Activated CD4-positive, alpha-beta memory T cell treated with anti-CD3 and anti-CD28 coated beads for 36 hours (primary cell): ENCODE results near the gene LRRC8E. TPM values are rescaled to one million over a fixed set of nuclear protein-coding genes. Genes with fewer than 3 reads are reported as not detected.

ENCODE experiments used
- CTCF ChIA-PET: fragments of 350-600 bp; sonication (Branson Sonifier 250); formaldehyde crosslinking; loops from one replicate; lab custom pipeline; 2021; ENCODE audit warnings: antibody characterized with exemption, inconsistent platforms; lab: Charles Lee
- POLR2A ChIA-PET: fragments of 350-600 bp; sonication (Branson Sonifier 250); formaldehyde crosslinking; loops from one replicate; lab custom pipeline; 2021; ENCODE audit warnings: antibody characterized with exemption; lab: Charles Lee
- DNase-seq: peaks from one replicate; pipeline ENCODE4 v3.0.0-alpha.2; 2020
- H3K27ac Mint-ChIP-seq: one replicate; pipeline ENCODE4 v1.8.0; 2021; ENCODE audit warnings: mixed read lengths
- H3K27me3 Mint-ChIP-seq: one replicate; pipeline ENCODE4 v1.8.0; 2021; ENCODE audit warnings: mixed read lengths
- H3K36me3 Mint-ChIP-seq: one replicate; pipeline ENCODE4 v1.8.0; 2021; ENCODE audit warnings: mixed read lengths
- H3K4me1 Mint-ChIP-seq: one replicate; pipeline ENCODE4 v1.8.0; 2021; ENCODE audit warnings: low read depth, mixed read lengths
- H3K4me3 Mint-ChIP-seq: one replicate; pipeline ENCODE4 v1.8.0; 2021; ENCODE audit warnings: mild to moderate bottlenecking, mixed read lengths
- H3K9me3 Mint-ChIP-seq: one replicate; pipeline ENCODE4 v1.8.0; 2021; ENCODE audit warnings: mixed read lengths
- intact Hi-C: fragments of 100-400 bp; cut with micrococcal nuclease; formaldehyde crosslinking; loops from one replicate; pipeline ENCODE4 v1.15.1; 2023
- total RNA-seq, 2 experiments: library from RNA; stranded (reverse); gene quantifications; one replicate each; pipeline ENCODE4 v1.2.3, GENCODE V29; 2021

Gene LRRC8E
- total RNA-seq, 2 experiments from 2014 or later, result not detected

DNA sequence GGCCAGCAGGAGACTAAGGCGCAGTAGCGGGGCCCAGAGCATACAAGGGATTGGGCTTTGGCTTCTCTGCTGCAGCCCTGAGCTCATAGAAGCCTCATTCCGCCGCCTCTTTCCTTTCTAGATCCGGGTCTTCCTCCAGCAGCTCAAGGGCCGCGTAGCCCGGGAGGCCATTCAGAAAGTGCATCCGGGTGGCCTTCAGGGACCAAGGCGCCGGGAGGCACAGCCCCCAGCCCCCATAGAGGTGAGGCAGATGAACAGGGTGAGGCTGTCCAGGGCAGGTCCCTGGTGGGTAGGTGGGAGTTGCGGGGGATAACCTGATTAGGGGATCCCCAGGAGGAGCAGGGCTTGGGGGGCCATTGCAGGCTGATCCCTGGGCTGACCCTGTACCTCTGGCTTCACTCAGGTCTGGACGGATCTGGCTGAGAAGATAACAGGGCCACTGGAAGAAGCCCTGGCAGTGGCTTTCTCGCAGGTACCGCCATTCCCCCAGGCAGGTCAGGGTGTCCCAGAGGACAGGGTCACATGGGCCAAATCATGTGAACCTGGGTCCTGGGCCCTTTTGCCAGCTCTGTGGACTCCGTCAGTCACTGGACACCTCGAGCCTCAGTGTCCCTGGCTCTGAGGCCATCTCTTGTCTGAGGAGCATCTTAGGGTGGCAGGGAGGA, 33.1 kb downstream of the LRRC8E start:
- peaks cover 32% of the 10 kb centered on the region for H3K4me1 Mint-ChIP-seq
- CTCF ChIA-PET, result interaction anchor here (0.9 to 3.5 kb wide), 8 partner anchors 8 to 353 kb away, joined by 3 to 28 read pairs (median 7); partner anchors contain the start of genes MAP2K7 and TIMM44
- peak overlapping the region; percentile 84 for H3K27ac Mint-ChIP-seq
- no peak for DNase-seq
- peaks cover 3% of the 10 kb centered on the region for H3K36me3 Mint-ChIP-seq
- no peaks in the 10 kb centered on the region for H3K9me3 Mint-ChIP-seq
- POLR2A ChIA-PET, result interaction anchor here (1.7 kb wide), 1 partner anchor 23 kb away, joined by 7 read pairs; the partner anchor contains the start of gene TIMM44
- H3K4me3 Mint-ChIP-seq, result peak overlapping the region; percentile 83
- intact Hi-C loops, result loop anchor here (5.0 kb wide), 1 partner anchor 284 kb away; the partner anchor contains the start of gene STXBP2
- peaks cover 10% of the 10 kb centered on the region for H3K27me3 Mint-ChIP-seq

DNA sequence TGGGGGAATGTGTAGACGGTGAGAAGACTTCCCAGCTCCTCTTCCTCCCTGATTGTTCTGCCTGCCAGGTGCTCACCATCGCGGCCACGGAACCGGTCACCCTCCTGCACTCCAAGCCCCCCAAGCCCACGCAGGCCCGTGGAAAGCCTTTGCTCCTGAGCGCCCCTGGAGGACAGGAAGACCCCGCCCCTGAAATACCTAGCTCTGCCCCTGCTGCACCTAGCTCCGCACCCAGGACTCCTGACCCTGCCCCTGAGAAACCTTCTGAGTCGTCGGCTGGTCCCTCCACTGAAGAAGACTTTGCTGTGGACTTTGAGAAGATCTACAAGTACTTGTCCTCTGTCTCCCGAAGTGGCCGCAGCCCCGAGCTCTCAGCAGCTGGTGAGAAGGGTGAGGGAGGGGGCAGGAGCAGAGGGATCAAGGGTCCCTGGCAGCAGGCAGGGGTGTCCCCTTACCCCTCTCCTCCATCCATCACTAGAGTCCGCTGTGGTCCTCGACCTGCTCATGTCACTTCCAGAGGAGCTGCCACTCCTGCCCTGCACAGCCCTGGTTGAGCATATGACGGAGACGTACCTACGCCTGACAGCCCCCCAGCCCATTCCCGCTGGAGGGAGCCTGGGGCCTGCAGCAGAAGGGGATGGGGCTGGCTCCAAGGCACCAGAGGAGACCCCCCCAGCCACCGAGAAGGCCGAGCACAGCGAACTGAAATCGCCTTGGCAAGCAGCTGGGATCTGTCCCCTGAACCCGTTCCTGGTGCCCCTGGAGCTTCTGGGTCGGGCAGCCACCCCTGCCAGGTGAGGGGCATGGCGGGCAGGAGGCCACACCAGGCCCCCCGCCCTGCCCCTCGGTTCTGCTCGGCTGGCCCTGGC, 33.9 kb downstream of the LRRC8E start:
- ChIA-PET POLR2A (interaction anchor here (1.7 kb wide), 1 partner anchor 22 kb away, joined by 7 read pairs; the partner anchor contains the start of gene TIMM44), CTCF (interaction anchor here (0.7 to 3.5 kb wide), 5 partner anchors 18 to 53 kb away, joined by 3 to 28 read pairs (median 4); partner anchors contain the start of genes MAP2K7 and TIMM44)
- peaks cover 3% of the 10 kb centered on the region for H3K36me3 Mint-ChIP-seq
- H3K27ac Mint-ChIP-seq, result no peak overlapping the region
- intact Hi-C loops, result loop anchor here (5.0 kb wide), 1 partner anchor 285 kb away; the partner anchor contains the start of gene STXBP2
- H3K4me3 Mint-ChIP-seq, result no peak overlapping the region
- DNase-seq, result no peak
- H3K9me3 Mint-ChIP-seq, result no peaks in the 10 kb centered on the region
- peaks cover 30% of the 10 kb centered on the region for H3K4me1 Mint-ChIP-seq
- peaks cover 6% of the 10 kb centered on the region for H3K27me3 Mint-ChIP-seq

DNA sequence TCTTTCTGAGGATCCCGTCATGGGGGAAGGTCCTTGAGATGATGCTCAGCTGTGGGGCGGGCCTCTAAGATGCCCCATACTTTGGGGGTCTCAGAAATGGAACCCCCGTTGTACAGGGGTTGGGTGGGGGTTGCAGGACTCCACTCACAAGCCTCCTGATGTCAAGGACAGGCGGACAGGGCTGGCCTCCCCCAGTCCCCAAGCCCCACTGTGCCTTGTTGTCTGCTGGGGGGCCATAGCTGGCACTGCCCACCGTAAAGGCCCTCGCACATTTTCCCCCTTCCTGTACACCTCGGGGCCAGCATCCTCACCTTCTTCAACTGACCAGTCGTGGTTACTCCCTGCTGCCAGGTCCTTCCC, 34.5 kb downstream of the LRRC8E start:
- DNase-seq, result no peak
- intact Hi-C loops, result loop anchor here (5.0 kb wide), 1 partner anchor 286 kb away; the partner anchor contains the start of gene STXBP2
- H3K27ac Mint-ChIP-seq, result no peak overlapping the region
- H3K4me1 Mint-ChIP-seq, result peaks cover 30% of the 10 kb centered on the region
- CTCF ChIA-PET, result interaction anchor here (0.7 to 1.4 kb wide), 3 partner anchors 19 to 69 kb away, joined by 3 to 5 read pairs (median 4); partner anchors contain the start of gene MAP2K7
- H3K9me3 Mint-ChIP-seq, result no peaks in the 10 kb centered on the region
- POLR2A ChIA-PET, result no interaction called here
- peaks cover 6% of the 10 kb centered on the region for H3K27me3 Mint-ChIP-seq
- H3K4me3 Mint-ChIP-seq, result no peak overlapping the region
- H3K36me3 Mint-ChIP-seq, result peaks cover 3% of the 10 kb centered on the region

DNA sequence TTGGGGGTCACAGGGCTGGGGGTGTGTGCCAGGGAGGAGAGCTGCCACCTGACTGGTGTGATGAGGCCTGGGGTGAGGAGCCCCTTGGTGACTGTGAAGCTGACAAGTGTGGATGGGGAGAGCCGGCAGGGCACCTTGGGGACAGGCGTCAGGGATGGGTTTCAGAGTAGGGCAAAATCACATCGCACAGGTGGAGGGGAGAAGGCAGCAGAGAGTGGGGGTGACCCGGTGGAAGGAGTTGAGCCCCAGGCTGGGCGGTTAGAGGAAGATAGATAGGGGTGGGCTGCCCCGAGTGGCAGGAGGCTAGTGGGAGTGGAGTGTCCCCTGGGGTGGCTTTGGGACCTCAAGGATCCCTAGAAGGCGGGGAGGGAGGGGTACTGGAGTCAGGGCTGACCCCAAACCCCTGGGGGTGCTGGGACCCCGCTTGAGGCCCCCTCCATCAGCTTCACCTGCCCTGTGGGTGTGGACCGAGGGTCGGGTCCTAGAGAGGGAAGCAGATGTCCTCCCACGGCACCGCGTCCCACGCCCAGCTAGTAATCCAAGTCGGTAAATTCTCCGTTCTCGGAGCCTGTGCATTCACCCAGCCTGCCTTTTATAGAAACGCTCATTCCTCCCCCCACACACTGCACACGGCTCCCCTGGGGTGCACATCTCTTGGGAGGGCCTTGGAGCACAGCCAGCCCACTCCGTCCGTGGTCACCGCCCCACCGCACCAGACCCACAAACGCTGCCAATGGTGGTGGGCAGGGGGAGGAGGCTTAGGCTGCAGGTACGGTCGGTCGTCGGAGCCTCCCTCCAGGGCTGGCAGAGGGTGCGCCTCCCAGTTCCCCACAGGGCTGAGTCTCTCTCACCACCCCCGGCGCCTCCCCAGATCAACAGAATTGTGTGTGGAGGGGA, 35.2 kb downstream of the LRRC8E start:
- intact Hi-C loops, result loop anchor here (5.0 kb wide), 1 partner anchor 286 kb away; the partner anchor contains the start of gene STXBP2
- no peak for DNase-seq
- no peak overlapping the region for H3K27ac Mint-ChIP-seq
- H3K4me1 Mint-ChIP-seq, result peaks cover 30% of the 10 kb centered on the region
- H3K9me3 Mint-ChIP-seq, result no peaks in the 10 kb centered on the region
- H3K27me3 Mint-ChIP-seq, result peaks cover 3% of the 10 kb centered on the region
- ChIA-PET CTCF (interaction anchor here (0.7 to 1.4 kb wide), 3 partner anchors 20 to 69 kb away, joined by 3 to 5 read pairs (median 4); partner anchors contain the start of gene MAP2K7), POLR2A (interaction anchor here (0.6 kb wide), 1 partner anchor 65 kb away, joined by 3 read pairs; no protein-coding TSS in a partner anchor)
- peaks cover 3% of the 10 kb centered on the region for H3K36me3 Mint-ChIP-seq
- no peak overlapping the region for H3K4me3 Mint-ChIP-seq

DNA sequence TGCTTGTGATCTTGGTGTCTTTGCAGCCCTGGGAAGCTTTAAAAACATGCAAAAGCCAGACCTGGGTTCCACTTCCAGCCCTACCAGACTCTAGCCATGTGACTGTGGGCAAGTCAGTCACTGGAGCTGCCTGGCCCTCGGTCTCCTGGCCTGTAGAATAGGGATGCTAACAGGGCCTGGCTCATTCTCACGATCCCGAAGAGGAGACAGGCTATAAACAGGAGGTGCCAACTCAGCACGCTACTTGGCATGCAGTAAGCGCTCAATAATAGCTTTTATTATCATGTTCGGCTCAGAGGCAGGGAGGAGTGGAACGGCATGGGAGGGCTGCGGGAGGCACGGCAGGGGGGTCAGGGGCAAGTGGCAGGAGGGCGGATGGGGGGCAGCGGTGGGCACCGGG, 35.9 kb downstream of the LRRC8E start:
- ChIA-PET POLR2A (interaction anchor here (0.6 kb wide), 1 partner anchor 65 kb away, joined by 3 read pairs; no protein-coding TSS in a partner anchor), CTCF (interaction anchor here (0.7 to 1.4 kb wide), 2 partner anchors 55 to 70 kb away, joined by 3 to 5 read pairs; no protein-coding TSS in a partner anchor)
- Mint-ChIP-seq H3K27ac (no peak overlapping the region), H3K27me3 (peaks cover 3% of the 10 kb centered on the region), H3K4me1 (peaks cover 36% of the 10 kb centered on the region), H3K36me3 (peaks cover 5% of the 10 kb centered on the region), H3K4me3 (no peak overlapping the region), H3K9me3 (no peaks in the 10 kb centered on the region)
- intact Hi-C loops, result loop anchor here (5.0 kb wide), 1 partner anchor 287 kb away; the partner anchor contains the start of gene STXBP2
- no peak for DNase-seq

DNA sequence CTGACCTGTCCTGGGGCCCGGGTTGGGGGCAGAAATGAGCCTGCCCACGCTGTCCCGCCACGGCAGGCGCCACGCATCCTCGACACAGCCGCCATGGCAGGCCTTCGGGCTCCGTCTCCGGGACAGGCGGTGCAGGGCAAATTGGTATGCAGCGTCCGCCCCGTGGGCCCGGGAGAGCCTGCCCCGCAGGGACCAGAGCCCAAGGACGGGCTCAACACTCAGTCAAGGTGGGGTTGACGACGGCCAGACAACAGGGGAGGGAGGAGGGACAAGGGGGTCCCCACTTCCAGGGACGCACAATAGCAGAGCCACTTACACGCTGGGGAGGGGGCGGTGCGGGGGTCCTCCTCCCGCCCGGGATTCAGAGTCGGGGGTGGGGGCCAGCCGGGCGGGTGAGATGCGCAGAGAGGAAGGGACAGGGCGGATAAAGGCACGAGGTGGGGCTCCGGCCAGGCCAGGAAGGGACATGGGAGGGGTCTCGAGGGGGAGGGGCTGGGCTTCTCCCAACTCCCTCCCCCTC, 36.4 kb downstream of the LRRC8E start:
- peaks cover 5% of the 10 kb centered on the region for H3K36me3 Mint-ChIP-seq
- DNase-seq, result no peak
- peaks cover 2% of the 10 kb centered on the region for H3K27me3 Mint-ChIP-seq
- no peak overlapping the region for H3K27ac Mint-ChIP-seq
- ChIA-PET POLR2A (interaction anchor here (0.6 kb wide), 1 partner anchor 66 kb away, joined by 3 read pairs; no protein-coding TSS in a partner anchor), CTCF (interaction anchor here (0.7 kb wide), 1 partner anchor 55 kb away, joined by 3 read pairs; no protein-coding TSS in a partner anchor)
- intact Hi-C loops, result loop anchor here (5.0 kb wide), 1 partner anchor 287 kb away; the partner anchor contains the start of gene STXBP2
- peaks cover 34% of the 10 kb centered on the region for H3K4me1 Mint-ChIP-seq
- no peak overlapping the region for H3K4me3 Mint-ChIP-seq
- no peaks in the 10 kb centered on the region for H3K9me3 Mint-ChIP-seq

DNA sequence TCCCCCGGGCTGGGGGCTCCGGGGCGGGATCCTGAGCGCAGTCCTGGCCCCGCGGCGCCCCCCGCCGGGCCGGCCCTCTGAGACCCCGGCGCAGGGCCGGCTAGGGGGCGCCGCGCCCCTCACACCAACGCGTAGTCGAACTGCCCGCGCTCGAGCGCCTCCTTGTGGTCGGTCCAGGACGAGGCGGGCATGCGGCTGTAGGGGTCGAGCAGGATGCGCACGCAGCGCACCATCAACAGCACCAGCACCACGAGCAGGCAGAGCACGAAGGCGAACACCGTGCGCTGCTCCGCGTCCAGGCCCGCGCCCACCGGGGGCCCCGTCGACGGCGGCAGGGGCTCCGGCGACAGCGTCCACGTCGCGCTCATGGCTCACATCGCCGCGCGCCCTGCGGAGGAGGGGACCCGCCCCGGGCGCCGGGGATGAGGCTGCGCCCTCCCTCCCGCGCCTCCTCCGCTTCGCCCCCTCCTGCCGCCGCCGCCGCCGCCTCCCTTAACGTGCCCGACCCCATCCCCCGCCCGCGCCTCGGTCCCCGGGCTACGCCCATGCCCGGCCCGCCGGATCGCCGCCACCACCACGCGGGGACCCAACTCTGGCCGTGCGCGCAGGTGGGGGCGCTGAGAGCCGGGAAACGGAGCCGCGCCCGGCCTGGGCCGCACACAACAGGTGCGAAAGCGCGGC, 37.0 kb downstream of the LRRC8E start:
- Mint-ChIP-seq H3K4me1 (peaks cover 30% of the 10 kb centered on the region), H3K36me3 (peaks cover 5% of the 10 kb centered on the region), H3K9me3 (no peaks in the 10 kb centered on the region), H3K27me3 (no peaks in the 10 kb centered on the region), H3K4me3 (peak overlapping the region; percentile 59), H3K27ac (no peak overlapping the region)
- intact Hi-C loops, result no loop called here
- CTCF ChIA-PET, result no interaction called here
- POLR2A ChIA-PET, result no interaction called here
- DNase-seq, result peak; percentile 85

DNA sequence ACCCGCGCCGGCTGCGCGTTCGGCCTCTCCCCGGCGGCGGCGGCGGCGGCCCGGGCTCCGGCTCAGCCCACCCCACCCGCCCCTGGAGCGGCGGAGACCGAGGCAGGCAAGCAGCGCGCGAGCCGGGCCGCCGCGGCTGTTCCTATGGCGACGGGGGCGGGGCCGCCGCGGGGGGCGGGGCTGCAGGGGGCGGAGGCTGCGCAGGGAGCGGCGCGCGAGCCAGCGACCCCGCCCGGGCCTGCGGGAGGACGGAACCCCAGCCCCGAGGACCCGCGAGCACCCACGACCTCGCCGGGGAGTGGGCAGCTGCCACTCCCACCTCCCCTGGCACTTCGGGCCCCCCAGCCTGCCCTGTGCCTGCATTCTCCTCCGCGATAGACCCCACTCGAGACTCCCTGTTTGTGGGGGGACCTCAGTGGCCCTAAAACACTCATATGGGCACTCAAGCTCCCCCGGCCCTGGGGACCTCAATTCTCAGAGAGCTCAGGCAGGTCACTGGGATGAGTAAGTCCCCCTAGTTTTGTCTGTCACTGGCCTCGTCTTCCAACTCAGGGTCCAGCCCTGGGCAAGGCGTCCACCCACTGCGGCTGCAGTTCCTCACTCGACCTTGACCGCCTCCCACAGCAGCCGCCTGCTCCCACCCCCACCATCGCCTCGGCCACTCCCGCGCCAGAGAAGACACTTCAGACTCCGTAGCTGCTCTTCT, 37.9 kb downstream of the LRRC8E start, which contains the start of gene CTXN1:
CTXN1 (minus strand) TSS at position 115 of the 706 bp plus-strand sequence. CDS start 597 bp downstream, outside the sequence.
- peaks cover 26% of the 10 kb centered on the region for H3K4me1 Mint-ChIP-seq
- peaks cover 10% of the 10 kb centered on the region for H3K36me3 Mint-ChIP-seq
- POLR2A ChIA-PET, result interaction anchor here (1.1 kb wide), 1 partner anchor 18 kb away, joined by 3 read pairs; no protein-coding TSS in a partner anchor
- DNase-seq, result peak; percentile 80
- peak within 1 kb of the TSS; percentile 59 for H3K4me3 Mint-ChIP-seq
- H3K27ac Mint-ChIP-seq, result no peak within 1 kb of the TSS
- CTCF ChIA-PET, result no interaction called here
- H3K27me3 Mint-ChIP-seq, result no peaks in the 10 kb centered on the region
- intact Hi-C loops, result no loop called here
- H3K9me3 Mint-ChIP-seq, result no peaks in the 10 kb centered on the region

DNA sequence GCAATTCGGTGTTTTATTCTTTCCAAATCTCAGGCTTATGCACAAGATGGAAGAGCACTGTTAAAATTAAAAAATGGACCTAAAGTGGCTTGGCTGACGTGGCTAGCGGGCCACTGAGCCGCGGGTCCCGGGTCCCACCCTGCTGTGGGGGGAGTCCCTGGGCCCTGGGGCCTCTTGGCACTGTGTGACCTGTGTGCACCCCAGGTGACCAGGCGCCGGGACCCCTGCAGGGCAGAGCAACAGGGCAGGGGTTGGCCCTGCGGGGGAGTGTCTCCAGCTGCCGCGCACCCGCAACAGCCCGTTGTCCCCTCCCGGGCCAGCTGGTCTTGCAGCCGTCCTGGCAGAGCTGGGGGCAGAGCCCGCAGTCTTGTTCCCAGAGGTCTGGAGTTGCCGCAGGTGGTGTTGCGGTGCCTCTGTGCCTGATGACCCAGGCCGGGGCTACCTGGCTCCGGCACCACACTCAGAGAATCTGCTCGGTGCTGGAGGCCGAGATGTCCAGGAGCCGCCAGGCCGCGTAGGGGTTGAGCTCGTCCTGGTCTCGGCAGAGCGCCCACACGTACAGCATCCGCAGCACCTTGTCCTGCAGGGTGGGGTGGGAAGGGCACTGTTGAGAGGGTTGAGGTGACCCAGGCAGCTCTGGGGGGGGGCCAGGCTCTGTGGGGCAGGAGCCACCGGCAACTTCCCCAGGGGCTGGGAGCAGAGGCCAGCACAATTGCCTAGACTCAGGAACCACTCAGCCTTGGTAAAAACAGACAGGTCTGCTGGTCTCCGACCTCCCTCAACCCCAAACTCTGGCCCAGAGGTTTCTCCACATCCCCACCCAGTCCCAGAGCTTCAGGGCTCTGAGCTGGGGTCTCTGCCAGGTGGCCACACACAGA, 38.7 kb downstream of the LRRC8E start:
- no peak overlapping the region for H3K27ac Mint-ChIP-seq
- ChIA-PET POLR2A (interaction anchor here (1.1 kb wide), 1 partner anchor 17 kb away, joined by 3 read pairs; no protein-coding TSS in a partner anchor), CTCF (interaction anchor here (1.2 kb wide), 2 partner anchors 15 to 17 kb away, joined by 4 read pairs; no protein-coding TSS in a partner anchor)
- H3K27me3 Mint-ChIP-seq, result no peaks in the 10 kb centered on the region
- no peaks in the 10 kb centered on the region for H3K9me3 Mint-ChIP-seq
- intact Hi-C loops, result no loop called here
- peaks cover 22% of the 10 kb centered on the region for H3K4me1 Mint-ChIP-seq
- peaks cover 10% of the 10 kb centered on the region for H3K36me3 Mint-ChIP-seq
- DNase-seq, result no peak
- H3K4me3 Mint-ChIP-seq, result peak overlapping the region; percentile 43
